GM12891 (cell line): ENCODE results near the gene CEP19.

ENCODE experiments used
- PAX5 ChIP-seq: IDR thresholded peaks from 2 replicates; pipeline ENCODE4 v1.6.1; 2011; ENCODE audit warnings: low read length, moderate library complexity, mild to moderate bottlenecking; ENCODE audit not compliant: insufficient read depth, severe bottlenecking
- POLR2A ChIP-seq: IDR thresholded peaks from 2 replicates; pipeline ENCODE4 v1.6.1; 2011; ENCODE audit warnings: low read depth, low read length, control low read depth
- POLR2AphosphoS5 ChIP-seq: IDR thresholded peaks from 2 replicates; pipeline ENCODE4 v1.6.1; 2011; ENCODE audit warnings: low read depth, low read length, control low read depth
- SPI1 ChIP-seq: IDR thresholded peaks from 2 replicates; pipeline ENCODE4 v1.6.1; 2011; ENCODE audit warnings: low read depth, low read length, control low read depth
- TAF1 ChIP-seq: IDR thresholded peaks from 2 replicates; pipeline ENCODE4 v1.6.1; 2011; ENCODE audit warnings: low read depth, low read length, control low read depth

DNA sequence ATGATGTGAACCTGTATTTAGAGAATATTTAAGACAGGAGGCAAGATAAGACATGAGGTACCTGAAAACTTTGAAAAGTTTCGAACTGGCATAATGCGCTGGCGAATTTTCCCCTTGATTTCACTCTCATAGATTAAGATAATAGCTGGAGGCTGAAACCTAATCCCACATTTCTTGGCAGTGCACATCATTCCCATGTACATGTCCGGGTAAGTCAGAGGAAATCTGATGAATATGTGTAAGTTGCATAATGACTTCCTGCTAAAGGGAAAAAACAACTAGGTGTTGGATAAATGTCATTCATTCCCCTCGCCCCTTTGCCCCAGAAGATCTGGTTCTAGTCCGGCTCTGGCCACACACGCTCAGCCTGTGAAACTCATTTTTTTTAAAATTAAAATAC, 3.6 kb downstream of the CEP19 start:
- TF ChIP-seq TAF1: no peak
- no peak for TF ChIP-seq POLR2AphosphoS5
- no peak for TF ChIP-seq POLR2A
- no peak for TF ChIP-seq SPI1
- no peak for TF ChIP-seq PAX5
